ENCODE data around the gene PTN. TPM values are rescaled to one million over a fixed set of nuclear protein-coding genes. Genes with fewer than 3 reads are reported as not detected.
"Not testable (repeated sequence)": the region's sequence is repeated elsewhere in the genome, so short reads cannot be mapped to it uniquely, and the experiment has no call there.

Gene PTN
- total and polyA plus RNA-seq, 7 donors: 4.4 to 52.3 (median 35.5) TPM; not detected in 1

- no peak for DNase-seq
- intact Hi-C loops (cut with DNase I): no loop called here
- Histone ChIP-seq H3K4me3 (no peak overlapping the region), H3K4me1 (no peaks in the 10 kb centered on the region), H3K27ac (no peak overlapping the region), H3K9me3 (no peaks in the 10 kb centered on the region), H3K36me3 (no peaks in the 10 kb centered on the region), H3K27me3 (no peaks in the 10 kb centered on the region)
- WGBS, 2 donors: 88 to 91% methylated on average over 5 of the region's 5 CpGs
- TF ChIP-seq POLR2A (IDR thresholded peaks at IDR 0.05): no peak
- no peak for TF ChIP-seq POLR2AphosphoS5 (IDR thresholded peaks at IDR 0.05)
- TF ChIP-seq EP300 (IDR thresholded peaks at IDR 0.05): no peak
- TF ChIP-seq, protein P1, sequence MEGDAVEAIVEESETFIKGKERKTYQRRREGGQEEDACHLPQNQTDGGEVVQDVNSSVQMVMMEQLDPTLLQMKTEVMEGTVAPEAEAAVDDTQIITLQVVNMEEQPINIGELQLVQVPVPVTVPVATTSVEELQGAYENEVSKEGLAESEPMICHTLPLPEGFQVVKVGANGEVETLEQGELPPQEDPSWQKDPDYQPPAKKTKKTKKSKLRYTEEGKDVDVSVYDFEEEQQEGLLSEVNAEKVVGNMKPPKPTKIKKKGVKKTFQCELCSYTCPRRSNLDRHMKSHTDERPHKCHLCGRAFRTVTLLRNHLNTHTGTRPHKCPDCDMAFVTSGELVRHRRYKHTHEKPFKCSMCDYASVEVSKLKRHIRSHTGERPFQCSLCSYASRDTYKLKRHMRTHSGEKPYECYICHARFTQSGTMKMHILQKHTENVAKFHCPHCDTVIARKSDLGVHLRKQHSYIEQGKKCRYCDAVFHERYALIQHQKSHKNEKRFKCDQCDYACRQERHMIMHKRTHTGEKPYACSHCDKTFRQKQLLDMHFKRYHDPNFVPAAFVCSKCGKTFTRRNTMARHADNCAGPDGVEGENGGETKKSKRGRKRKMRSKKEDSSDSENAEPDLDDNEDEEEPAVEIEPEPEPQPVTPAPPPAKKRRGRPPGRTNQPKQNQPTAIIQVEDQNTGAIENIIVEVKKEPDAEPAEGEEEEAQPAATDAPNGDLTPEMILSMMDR (IDR thresholded peaks at IDR 0.05): no peak
These were observed 71.3 kb downstream of the PTN start for GRCh38 chr7:137272249-137272648.

DNA sequence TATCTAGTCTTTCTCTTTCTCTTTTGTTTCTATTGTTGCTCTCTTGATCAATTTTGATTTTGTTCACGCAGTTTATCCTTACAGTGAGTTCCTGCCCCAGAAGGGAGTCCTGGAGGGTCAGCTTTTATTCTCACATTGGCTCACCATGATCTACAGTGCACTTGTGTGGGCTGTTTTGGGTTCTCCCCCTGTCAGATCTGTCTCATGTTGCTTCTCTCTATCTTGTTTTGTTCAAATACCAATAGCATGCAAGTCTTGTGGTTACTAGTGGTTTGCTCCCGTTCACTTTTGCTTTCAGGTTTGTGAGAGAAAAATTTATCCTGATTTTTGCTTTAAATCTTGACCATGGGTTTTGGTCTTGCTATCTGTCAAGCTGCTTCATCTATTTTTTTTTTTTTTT, 74.3 kb downstream of the PTN start:
- TF ChIP-seq EP300 (IDR thresholded peaks at IDR 0.05) (no peak), POLR2AphosphoS5 (IDR thresholded peaks at IDR 0.05) (no peak), POLR2A (IDR thresholded peaks at IDR 0.05) (no peak)
- TF ChIP-seq, protein P1 (IDR thresholded peaks at IDR 0.05): no peak
- H3K36me3 ChIP-seq: no peaks in the 10 kb centered on the region
- H3K4me3 ChIP-seq: no peak overlapping the region
- H3K4me1 ChIP-seq: no peaks in the 10 kb centered on the region
- no peak for DNase-seq
- H3K27me3 ChIP-seq: no peaks in the 10 kb centered on the region
- H3K9me3 ChIP-seq: no peaks in the 10 kb centered on the region
- WGBS, 2 donors: 87 to 90% methylated on average over 2 of the region's 2 CpGs
- intact Hi-C loops (cut with DNase I): no loop called here
- H3K27ac ChIP-seq: no peak overlapping the region

DNA sequence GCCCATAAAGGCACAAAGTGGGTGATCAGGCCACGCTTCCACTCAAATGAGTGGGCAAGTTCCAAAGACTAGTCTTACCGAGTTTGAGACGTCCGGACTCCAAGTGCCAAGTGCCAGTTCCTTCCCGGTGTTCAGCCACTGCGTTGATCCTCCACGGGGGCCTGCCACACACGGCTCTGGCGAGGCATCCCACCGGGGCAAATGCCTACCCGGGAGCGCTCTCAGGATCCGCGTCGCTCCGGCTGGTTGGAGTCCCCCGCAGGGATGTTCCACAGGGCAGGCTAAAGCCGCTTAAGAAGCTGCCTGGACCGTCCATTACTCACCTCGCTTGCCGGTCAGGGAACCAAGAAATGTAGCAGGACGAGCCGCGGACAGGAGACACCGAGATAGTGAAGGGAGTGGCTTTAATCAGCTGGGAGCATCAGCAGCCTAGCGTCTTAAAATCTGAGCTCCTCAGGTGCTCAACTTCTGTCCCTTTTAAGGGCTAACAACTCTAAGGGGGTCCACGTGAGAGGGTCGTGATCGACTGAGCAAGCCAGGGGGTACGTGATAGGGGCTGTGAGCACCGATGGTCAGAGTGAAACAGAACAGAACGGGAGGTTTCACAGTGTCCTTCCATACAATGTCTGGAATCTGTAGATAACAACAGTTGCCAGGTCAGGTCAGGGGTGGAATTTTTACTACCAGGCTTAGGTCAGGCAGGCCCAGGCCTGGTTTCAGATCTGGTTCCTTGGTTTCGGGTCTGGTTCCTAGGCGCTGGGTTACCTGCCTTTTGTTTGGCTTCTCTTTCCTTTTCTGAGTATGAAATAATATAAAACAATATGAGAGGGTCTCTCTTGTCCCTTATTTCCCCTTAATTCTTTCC, 75.3 kb downstream of the PTN start:
- H3K4me3 ChIP-seq; intact Hi-C loops (cut with DNase I); DNase-seq; H3K9me3 ChIP-seq; H3K27ac ChIP-seq; H3K36me3 ChIP-seq; H3K4me1 ChIP-seq; H3K27me3 ChIP-seq: not testable (repeated sequence)
- 91 to 92% methylated on average over 34 of the region's 34 CpGs for WGBS, 2 donors

GRCh38 chr7:137266764-137267163, 76.8 kb downstream of the PTN start:
- no peak for DNase-seq
- intact Hi-C loops (cut with DNase I): no loop called here
- no peaks in the 10 kb centered on the region for H3K27me3 ChIP-seq
- H3K27ac ChIP-seq: no peak overlapping the region
- no peak overlapping the region for H3K4me3 ChIP-seq
- H3K4me1 ChIP-seq: no peaks in the 10 kb centered on the region
- WGBS, 2 donors: 34 to 59% methylated on average over 4 of the region's 4 CpGs
- TF ChIP-seq POLR2AphosphoS5 (IDR thresholded peaks at IDR 0.05) (no peak), POLR2A (IDR thresholded peaks at IDR 0.05) (no peak), EP300 (IDR thresholded peaks at IDR 0.05) (no peak)
- TF ChIP-seq, protein P1 (IDR thresholded peaks at IDR 0.05): no peak
- no peaks in the 10 kb centered on the region for H3K9me3 ChIP-seq
- H3K36me3 ChIP-seq: no peaks in the 10 kb centered on the region

- intact Hi-C loops (cut with DNase I): not testable (repeated sequence)
- 87 to 89% methylated on average over 7 of the region's 7 CpGs for WGBS, 2 donors
These were observed 78.1 kb downstream of the PTN start for GRCh38 chr7:137265480-137265879.

GRCh38 chr7:137262599-137262998, 80.9 kb downstream of the PTN start:
- Histone ChIP-seq H3K27ac (no peak overlapping the region), H3K4me1 (no peaks in the 10 kb centered on the region), H3K27me3 (no peaks in the 10 kb centered on the region), H3K36me3 (no peaks in the 10 kb centered on the region), H3K4me3 (no peak overlapping the region), H3K9me3 (no peaks in the 10 kb centered on the region)
- WGBS, 2 donors: 86 to 92% methylated on average over 7 of the region's 7 CpGs
- TF ChIP-seq EP300 (IDR thresholded peaks at IDR 0.05) (no peak), POLR2AphosphoS5 (IDR thresholded peaks at IDR 0.05) (no peak), POLR2A (IDR thresholded peaks at IDR 0.05) (no peak)
- TF ChIP-seq, protein P1 (IDR thresholded peaks at IDR 0.05): no peak
- intact Hi-C loops (cut with DNase I): no loop called here
- no peak for DNase-seq

More at GRCh38 chr7:137265480-137265879, 78.1 kb downstream of the PTN start:
- H3K27ac ChIP-seq, H3K9me3 ChIP-seq, H3K36me3 ChIP-seq, H3K4me1 ChIP-seq, DNase-seq, H3K27me3 ChIP-seq, H3K4me3 ChIP-seq: not testable (repeated sequence)
